GM21381 (cell line): ENCODE data around the gene SUGP2.

Experiments used
- ATAC-seq: cut with Tn5 transposase; IDR thresholded peaks from one replicate; pipeline ENCODE4 v1.9.1; 2021; ENCODE audit warnings: mild to moderate bottlenecking, moderate library complexity; ENCODE audit not compliant: unreplicated experiment

SUGP2 gene

GRCh38 chr19:18993115-18993514 is 40.2 kb downstream of the SUGP2 start:
- ATAC-seq, result no peak

- ATAC-seq, result no peak
Observed at GRCh38 chr19:18992696-18993095, 40.6 kb downstream of the SUGP2 start.

DNA sequence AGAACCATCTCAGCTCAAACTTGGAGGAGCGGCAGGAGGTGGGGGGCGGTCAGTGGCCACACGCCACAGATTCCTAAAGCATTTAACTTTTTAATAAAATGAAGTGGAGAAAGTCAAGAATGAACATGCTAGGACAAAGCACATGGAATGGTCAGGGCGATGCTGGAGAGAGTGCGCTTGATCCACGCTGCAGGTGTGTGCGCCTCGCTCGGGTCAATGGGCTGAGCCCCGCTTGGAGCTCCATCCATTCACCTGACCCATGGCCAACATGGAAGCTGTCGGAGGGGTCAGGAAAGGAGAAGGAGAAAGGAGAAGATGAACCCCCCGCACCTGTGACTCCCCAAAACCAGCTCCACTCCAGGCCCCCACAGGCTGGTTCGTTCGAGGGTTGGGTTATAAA is 41.8 kb downstream of the SUGP2 start:
- no peak for ATAC-seq

GRCh38 chr19:18991006-18991405 is 42.3 kb downstream of the SUGP2 start:
- ATAC-seq, result no peak

- ATAC-seq, result no peak
Observed at GRCh38 chr19:18990128-18990708, 43.1 kb downstream of the SUGP2 start.

DNA sequence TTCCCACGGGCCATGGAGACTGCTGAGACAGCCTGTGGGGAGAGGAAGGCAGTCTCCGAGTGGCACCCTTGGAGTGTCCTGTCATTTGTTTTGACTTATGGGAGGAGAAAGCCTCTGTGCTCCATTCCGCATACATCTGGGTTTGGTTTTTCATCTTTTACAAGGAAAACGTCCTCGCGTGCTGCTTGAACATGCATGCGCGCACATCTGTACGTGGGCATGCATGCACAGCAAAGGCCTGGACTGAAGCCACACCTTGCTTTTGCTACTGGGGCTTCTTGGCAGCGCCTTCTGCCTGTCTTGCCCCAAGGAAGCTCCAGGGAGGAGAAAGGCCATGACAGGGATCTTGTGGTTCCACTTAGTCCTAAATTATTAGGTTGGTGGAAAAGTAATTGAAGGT is 44.0 kb downstream of the SUGP2 start:
- ATAC-seq, result no peak

GRCh38 chr19:18987456-18987855 is 45.9 kb downstream of the SUGP2 start:
- ATAC-seq, result no peak

GRCh38 chr19:18985257-18985656 is 48.1 kb downstream of the SUGP2 start:
- ATAC-seq, result no peak

GRCh38 chr19:18984251-18984650 is 49.1 kb downstream of the SUGP2 start:
- ATAC-seq, result no peak

DNA sequence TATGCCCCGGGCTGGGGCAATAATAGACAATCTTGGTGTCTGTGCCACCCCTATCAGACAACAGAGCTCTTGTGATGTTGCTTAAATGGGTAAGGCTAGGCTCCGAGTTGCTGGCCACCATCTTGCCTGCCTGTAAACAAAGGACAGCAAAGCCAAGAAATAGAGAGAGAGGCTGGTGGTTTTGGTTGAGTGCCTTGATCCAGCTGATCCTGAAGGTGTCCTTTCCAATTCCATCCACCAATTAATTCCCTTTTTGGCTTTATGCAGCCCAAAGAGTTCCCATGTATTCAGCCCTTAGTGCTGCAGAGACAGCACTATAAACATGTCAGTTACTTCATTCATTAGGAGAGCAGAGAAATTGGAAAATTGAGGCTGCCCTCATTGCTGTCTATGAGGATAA is 50.6 kb downstream of the SUGP2 start:
- no peak for ATAC-seq

- ATAC-seq, result no peak
Observed at GRCh38 chr19:18980432-18981020, 52.8 kb downstream of the SUGP2 start.

- no peak for ATAC-seq
Observed at GRCh38 chr19:18978616-18979015, 54.7 kb downstream of the SUGP2 start.

GRCh38 chr19:18975869-18976268 is 57.4 kb downstream of the SUGP2 start:
- ATAC-seq, result no peak

DNA sequence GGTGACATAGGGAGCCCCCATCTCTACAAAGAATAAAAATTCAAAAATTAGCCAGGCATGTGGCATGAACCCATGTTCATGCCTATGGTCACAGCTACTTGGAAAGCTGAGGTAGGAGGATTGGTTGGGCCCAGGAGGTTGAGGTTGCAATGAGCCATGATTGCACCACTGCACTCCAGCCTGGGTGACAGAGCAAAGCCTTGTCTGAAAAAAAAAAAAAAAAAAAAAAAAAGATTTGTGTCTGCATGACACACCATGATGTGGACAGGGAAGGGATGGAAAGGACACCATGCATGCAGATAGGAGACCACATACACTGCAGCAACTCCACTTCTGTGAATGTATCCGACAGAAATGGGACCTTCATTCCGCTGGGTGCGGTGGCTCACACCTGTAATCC is 58.3 kb downstream of the SUGP2 start:
- ATAC-seq, result no peak

- no peak for ATAC-seq
Observed at GRCh38 chr19:18972851-18973250, 60.5 kb downstream of the SUGP2 start.

- no peak for ATAC-seq
Observed at GRCh38 chr19:18972301-18972811, 61.0 kb downstream of the SUGP2 start.

DNA sequence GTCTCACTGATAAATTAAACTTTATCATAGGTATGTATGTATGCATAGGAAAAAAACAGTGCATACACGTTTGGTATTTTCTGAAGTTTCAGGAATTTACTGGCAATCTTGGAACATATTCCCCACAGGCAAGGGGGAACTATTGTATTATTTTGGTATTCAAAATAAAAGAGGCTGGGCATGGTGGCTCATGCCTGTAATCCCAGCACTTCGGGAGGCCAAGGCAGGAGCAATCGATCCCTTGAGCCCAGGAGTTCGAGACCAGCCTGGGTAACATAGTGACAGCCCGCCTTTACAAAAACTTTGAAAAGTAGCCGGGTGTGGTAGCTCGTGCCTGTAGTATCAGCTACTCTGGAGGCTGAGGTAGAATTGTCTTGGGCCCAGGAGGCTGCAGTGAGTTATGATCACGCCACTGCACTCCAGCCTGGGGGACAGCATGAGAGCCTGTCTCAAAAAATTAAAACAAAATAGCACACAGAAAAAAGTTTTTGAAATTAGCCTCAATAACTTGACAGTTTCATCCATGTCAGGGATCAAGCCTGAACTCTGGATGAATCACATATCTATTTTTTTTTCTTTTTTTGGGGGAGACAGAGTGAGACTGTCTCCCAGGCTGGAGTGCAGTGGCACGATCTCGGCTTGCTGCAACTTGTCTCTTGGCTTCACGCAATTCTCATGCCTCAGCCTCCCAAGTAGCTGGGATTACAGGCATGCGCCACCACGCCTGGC is 63.2 kb downstream of the SUGP2 start:
- ATAC-seq, result no peak

DNA sequence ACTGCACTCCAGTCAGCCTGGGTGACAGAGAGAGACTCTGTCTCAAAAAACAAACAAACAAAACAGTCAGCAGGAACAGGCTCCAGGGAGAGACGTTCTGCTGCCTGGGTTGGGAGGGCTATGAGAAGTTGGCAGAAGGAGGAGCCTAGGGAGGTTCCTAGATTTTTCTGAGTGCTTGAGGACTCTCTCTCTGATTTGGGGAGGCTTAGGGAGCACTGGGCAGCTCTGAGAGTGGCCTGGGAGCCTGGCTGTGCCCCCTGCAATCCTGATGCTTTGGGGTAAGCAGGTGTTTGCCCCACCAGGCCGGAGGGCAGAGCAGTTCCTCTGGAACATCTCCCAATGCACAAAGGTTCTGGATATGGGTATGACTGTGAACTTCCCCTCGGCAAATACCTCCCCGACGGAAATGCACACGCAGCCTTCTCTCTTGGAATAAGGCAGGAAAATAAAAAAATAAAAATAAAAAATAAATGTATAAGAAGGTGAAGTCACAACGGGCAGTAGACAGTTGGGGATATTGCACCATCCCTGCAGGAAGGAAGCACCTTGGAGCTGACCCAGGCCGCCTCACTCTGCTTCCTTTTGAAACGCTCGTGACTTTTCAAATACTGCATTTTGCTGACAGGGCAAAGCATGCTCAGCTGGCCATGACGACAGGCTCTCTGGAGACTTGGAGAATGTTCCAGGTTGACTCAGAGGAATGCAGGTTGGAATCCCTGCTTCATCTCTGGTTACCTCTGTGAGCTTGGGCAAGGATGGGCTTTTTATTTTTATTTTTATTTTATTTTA is 65.8 kb downstream of the SUGP2 start:
- no peak for ATAC-seq

- no peak for ATAC-seq
Observed at GRCh38 chr19:18966307-18966706, 67.0 kb downstream of the SUGP2 start.

DNA sequence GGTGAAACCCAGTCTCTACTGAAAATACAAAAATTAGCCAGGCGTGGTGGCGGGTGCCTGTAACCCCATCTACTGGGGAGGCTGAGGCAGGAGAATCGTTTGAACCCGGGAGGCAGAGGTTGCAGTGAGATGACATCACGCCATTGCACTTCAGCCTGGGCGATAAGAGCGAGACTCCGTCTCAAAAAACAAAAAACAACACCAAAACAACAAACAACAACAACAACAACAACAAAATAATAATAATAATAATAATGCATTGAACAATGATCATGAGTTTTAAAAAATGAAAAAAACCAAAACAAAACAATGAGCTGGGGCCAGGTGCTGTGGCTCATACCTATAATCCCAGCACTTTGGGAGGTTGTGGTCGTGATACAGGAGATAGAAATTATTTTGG is 69.2 kb downstream of the SUGP2 start:
- no peak for ATAC-seq
